ENCODE data around the gene RFX2. TPM values are rescaled to one million over a fixed set of nuclear protein-coding genes. Genes with fewer than 3 reads are reported as not detected.

RFX2 gene
- polyA plus RNA-seq, 2 of the 4 experiments (the other 2 are of a cell fraction), result 3.7 to 3.9 TPM

GRCh38 chr19:6057651-6058517 is 52.4 kb downstream of the RFX2 start:
- DNase-seq (ENCODE audit: low read depth in 1 of 2, low spot score in 1 of 2), result no peak
- POLR2A ChIA-PET, result interaction anchor here (0.8 to 1.5 kb wide), 4 partner anchors 9 to 1041 kb away, joined by 3 to 8 read pairs (median 5); no protein-coding TSS in a partner anchor
- peak in 1 of 2 experiments; percentile 63; a peak in 2 of 6 replicates for ATAC-seq
- CTCF ChIA-PET, result interaction anchor here (1.5 to 2.3 kb wide), 3 partner anchors 9 to 68 kb away, joined by 3 to 13 read pairs (median 6); no protein-coding TSS in a partner anchor
- 91% methylated on average over 14 of the region's 14 CpGs for WGBS (ENCODE audit: missing lambda C conversion rate)
- no peak for TF ChIP-seq MAFK (IDR thresholded peaks at IDR 0.05; ENCODE audit: partially characterized antibody)
- no peak for TF ChIP-seq FOSL2 (IDR thresholded peaks at IDR 0.05)
- TF ChIP-seq FOSL2 (CRISPR knock-in tag; IDR thresholded peaks at IDR 0.05), result no peak
- no peak for TF ChIP-seq CHD2 (IDR thresholded peaks at IDR 0.05; ENCODE audit: low read length, partially characterized antibody)
- no peak for TF ChIP-seq CHD4 (IDR thresholded peaks at IDR 0.05; ENCODE audit: borderline replicate concordance)
- Histone ChIP-seq H3K27ac (peak overlapping the region; percentile 44 to 75), H3K4me1 (peaks cover 38% of the 10 kb centered on the region), H3K9me3 (no peaks in the 10 kb centered on the region), H3K4me3 (no peak overlapping the region), H3K4me2 (peak overlapping the region; percentile 60)
- no peak for FAIRE-seq

GRCh38 chr19:6056801-6057650 is 53.3 kb downstream of the RFX2 start:
- ATAC-seq (peak; percentile 87 to 89), DNase-seq (ENCODE audit: low read depth in 1 of 2, low spot score in 1 of 2) (peak; percentile 51 to 86), FAIRE-seq (no peak)
- H3K4me3 ChIP-seq, result no peak overlapping the region
- 44% methylated on average over 27 of the region's 28 CpGs for WGBS (ENCODE audit: missing lambda C conversion rate)
- no peaks in the 10 kb centered on the region for H3K9me3 ChIP-seq
- H3K4me1 ChIP-seq, result peaks cover 38% of the 10 kb centered on the region
- H3K27ac ChIP-seq, result peak overlapping the region; percentile 44 to 75
- H3K4me2 ChIP-seq, result peak overlapping the region; percentile 60
- ChIA-PET CTCF (interaction anchor here (1.5 to 2.3 kb wide), 3 partner anchors 9 to 69 kb away, joined by 3 to 13 read pairs (median 6); no protein-coding TSS in a partner anchor), POLR2A (interaction anchor here (0.8 to 1.5 kb wide), 4 partner anchors 10 to 1042 kb away, joined by 3 to 8 read pairs (median 5); no protein-coding TSS in a partner anchor)
- TF ChIP-seq BHLHE40 (IDR thresholded peaks at IDR 0.05; ENCODE audit: low read depth, low read length) (peak; percentile 36; the same call in 1 of the 2 replicates), USF2 (IDR thresholded peaks at IDR 0.05) (peak; percentile 29; the same call in 1 of the 2 replicates), FOSL2 (IDR thresholded peaks at IDR 0.05) (no peak), FOSL2 (CRISPR knock-in tag; IDR thresholded peaks at IDR 0.05) (peak; percentile 86), MAFK (IDR thresholded peaks at IDR 0.05; ENCODE audit: partially characterized antibody) (peak; percentile 70), CEBPB (IDR thresholded peaks at IDR 0.05) (peak; percentile 73 to 85; a peak in 3 of 4 replicates), TFCP2L1 (CRISPR knock-in tag; IDR thresholded peaks at IDR 0.05) (no peak), JUNB (IDR thresholded peaks at IDR 0.05) (peak; percentile 18; the same call in 1 of the 2 replicates), PBX3 (IDR thresholded peaks at IDR 0.05) (no peak)

GRCh38 chr19:6056282-6056741 is 54.0 kb downstream of the RFX2 start:
- H3K4me3 ChIP-seq, result no peak overlapping the region
- FAIRE-seq, result no peak
- H3K27ac ChIP-seq, result peak overlapping the region; percentile 32 to 75; a peak in 5 of 6 replicates
- ChIA-PET POLR2A (interaction anchor here (1.5 kb wide), 1 partner anchor 69 kb away, joined by 8 read pairs; no protein-coding TSS in a partner anchor), CTCF (interaction anchor here (1.0 to 2.3 kb wide), 4 partner anchors 8 to 70 kb away, joined by 3 to 13 read pairs (median 4); no protein-coding TSS in a partner anchor)
- WGBS (ENCODE audit: missing lambda C conversion rate), result 78% methylated on average over 8 of the region's 8 CpGs
- ATAC-seq, result peak in 1 of 2 experiments; percentile 29; a peak in 3 of 6 replicates
- peak in 1 of 2 experiments; percentile 32 for DNase-seq (ENCODE audit: low read depth in 1 of 2, low spot score in 1 of 2)
- H3K9me3 ChIP-seq, result no peaks in the 10 kb centered on the region
- H3K4me2 ChIP-seq, result peak overlapping the region; percentile 60
- TF ChIP-seq PHF8 (IDR thresholded peaks at IDR 0.05; ENCODE audit: borderline replicate concordance, low read depth), result no peak
- peaks cover 31% of the 10 kb centered on the region for H3K4me1 ChIP-seq
